Stimulated activated CD4-positive, alpha-beta T cell treated with anti-CD3 and anti-CD28 coated beads, Interleukin-1b, Interleukin-23, amount 100 ng/mL, for 1 hour (primary cell): ENCODE data around the gene CABS1.

Experiments
- DNase-seq, 2 donors: peaks; one replicate each; pipeline ENCODE4 v3.0.0-alpha.2; 2020; ENCODE audit warnings: low read depth in 2 of 2

Gene CABS1

DNA sequence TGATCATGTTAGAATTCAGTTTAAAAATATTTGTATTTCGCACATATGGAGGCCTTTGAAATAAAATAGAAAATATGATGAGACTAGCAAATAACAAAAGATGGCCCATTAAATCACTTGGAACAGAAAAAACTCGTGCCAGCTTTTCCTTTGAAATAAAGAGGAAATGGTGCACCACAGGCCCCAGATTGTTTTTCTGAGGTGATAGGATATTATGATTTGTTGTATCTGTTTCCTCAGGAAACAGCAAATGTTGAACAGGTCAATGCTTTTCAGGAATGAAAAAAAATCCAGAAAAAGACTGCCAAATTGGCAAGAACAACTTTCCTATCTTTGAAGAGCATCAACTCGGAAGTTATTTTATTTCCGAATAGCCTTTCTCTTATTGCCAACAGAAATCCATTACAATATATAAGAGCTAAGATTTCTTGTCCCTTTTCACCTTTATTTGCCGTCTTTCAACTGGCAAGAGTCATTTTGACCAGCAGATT lies 48.0 kb downstream of the CABS1 start, which contains the start of gene SMR3B:
Gene SMR3B, plus strand, starts transcription at position 441 of the 491 bp plus-strand sequence. CDS start 1,380 bp downstream, outside the sequence.
- DNase-seq, result no peak
